ENCODE measurements around the gene RGS3.

RGS3 gene

DNA sequence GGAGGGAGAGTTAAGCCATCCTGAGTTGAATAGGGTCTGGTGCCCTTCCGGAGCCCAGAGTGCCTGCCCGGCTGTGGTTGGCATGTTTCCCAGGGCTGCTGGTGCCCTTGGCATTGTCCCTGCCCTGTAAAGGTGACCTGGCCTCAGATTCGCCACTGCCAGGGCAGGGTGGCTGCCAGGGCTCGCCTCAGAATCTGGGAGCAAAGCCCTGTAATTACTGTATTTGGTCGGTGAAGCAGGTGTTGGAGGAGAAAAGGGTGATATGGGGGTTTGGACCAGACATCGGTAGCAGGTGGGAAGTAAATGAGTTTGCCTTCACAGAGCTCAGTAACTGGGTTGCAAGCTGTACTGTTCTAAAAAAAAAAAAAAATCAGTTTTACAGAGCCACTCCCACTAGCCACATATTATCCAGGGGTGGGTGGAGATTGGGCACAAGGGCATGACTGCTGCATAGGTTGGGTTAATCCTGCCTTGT lies 47.6 kb downstream of the RGS3 start:
- TF ChIP-seq CEBPB (IDR thresholded peaks at IDR 0.05) (no peak), TCF12 (IDR thresholded peaks at IDR 0.05; ENCODE audit: low read depth) (0 out of 2 replicates have a peak, but pooled peaks have one; percentile 35), EP300 (IDR thresholded peaks at IDR 0.05; ENCODE audit: borderline replicate concordance) (peak; percentile 39; the same call in 1 of the 2 replicates), NFIC (IDR thresholded peaks at IDR 0.05) (peak; percentile 62)

DNA sequence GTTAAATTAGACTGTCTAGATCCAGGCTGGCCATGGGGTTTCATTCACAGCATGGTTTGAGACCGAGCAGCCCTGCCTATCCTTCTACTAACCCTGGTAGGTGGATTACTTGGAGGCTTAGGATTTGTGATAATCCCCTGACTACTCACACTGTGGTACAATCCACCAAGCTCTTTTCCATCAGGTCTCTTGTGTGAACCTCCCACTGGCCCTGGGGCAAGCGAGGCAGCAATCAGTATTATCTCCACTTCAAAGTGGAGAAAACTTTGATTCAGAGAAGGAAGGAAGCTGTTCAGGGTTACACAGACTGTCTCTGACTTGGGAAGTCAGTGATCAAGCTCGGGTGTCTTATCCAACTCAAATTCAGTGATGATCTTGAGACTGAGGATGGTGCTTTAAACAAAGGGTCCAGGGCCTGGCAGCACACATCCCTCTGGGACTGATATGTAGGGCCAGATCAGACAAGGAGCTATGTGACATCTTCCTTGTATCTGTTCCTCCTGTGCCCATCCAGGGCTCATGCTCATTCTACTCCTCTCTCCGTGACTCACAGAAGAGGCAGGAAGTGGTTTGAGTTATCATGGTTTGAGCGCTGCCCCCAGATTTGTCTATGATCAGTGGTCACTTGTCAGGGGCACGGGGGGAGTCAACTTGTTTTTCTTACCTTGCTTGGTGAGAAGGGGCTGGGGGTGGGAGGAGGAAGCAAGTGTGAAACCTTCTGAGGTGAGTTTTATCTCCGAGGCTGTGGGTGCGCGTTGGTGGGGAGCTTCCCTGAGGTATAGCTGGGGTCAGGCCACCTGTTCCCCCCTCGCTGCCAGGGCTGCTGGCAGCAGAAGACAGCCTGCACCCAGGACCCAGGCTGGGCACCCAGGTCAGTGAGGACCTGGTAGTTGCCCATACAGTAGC lies 48.6 kb downstream of the RGS3 start:
- no peak for TF ChIP-seq ZBTB7A (IDR thresholded peaks at IDR 0.05; ENCODE audit: low read depth)
- no peak for TF ChIP-seq FOXM1 (IDR thresholded peaks at IDR 0.05; ENCODE audit: borderline replicate concordance, low read depth)
- no peak for TF ChIP-seq EP300 (IDR thresholded peaks at IDR 0.05; ENCODE audit: borderline replicate concordance)
- no peak for TF ChIP-seq NFIC (IDR thresholded peaks at IDR 0.05)
- no peak for TF ChIP-seq CEBPB (IDR thresholded peaks at IDR 0.05)
- TF ChIP-seq CREB1 (IDR thresholded peaks at IDR 0.05; ENCODE audit: low read depth), result no peak
- TF ChIP-seq, protein P1, sequence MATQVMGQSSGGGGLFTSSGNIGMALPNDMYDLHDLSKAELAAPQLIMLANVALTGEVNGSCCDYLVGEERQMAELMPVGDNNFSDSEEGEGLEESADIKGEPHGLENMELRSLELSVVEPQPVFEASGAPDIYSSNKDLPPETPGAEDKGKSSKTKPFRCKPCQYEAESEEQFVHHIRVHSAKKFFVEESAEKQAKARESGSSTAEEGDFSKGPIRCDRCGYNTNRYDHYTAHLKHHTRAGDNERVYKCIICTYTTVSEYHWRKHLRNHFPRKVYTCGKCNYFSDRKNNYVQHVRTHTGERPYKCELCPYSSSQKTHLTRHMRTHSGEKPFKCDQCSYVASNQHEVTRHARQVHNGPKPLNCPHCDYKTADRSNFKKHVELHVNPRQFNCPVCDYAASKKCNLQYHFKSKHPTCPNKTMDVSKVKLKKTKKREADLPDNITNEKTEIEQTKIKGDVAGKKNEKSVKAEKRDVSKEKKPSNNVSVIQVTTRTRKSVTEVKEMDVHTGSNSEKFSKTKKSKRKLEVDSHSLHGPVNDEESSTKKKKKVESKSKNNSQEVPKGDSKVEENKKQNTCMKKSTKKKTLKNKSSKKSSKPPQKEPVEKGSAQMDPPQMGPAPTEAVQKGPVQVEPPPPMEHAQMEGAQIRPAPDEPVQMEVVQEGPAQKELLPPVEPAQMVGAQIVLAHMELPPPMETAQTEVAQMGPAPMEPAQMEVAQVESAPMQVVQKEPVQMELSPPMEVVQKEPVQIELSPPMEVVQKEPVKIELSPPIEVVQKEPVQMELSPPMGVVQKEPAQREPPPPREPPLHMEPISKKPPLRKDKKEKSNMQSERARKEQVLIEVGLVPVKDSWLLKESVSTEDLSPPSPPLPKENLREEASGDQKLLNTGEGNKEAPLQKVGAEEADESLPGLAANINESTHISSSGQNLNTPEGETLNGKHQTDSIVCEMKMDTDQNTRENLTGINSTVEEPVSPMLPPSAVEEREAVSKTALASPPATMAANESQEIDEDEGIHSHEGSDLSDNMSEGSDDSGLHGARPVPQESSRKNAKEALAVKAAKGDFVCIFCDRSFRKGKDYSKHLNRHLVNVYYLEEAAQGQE (IDR thresholded peaks at IDR 0.05; ENCODE audit: low read depth), result no peak
- TF ChIP-seq, protein P2, sequence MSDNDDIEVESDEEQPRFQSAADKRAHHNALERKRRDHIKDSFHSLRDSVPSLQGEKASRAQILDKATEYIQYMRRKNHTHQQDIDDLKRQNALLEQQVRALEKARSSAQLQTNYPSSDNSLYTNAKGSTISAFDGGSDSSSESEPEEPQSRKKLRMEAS (IDR thresholded peaks at IDR 0.05), result no peak
- no peak for TF ChIP-seq EGR1 (IDR thresholded peaks at IDR 0.05)
- no peak for TF ChIP-seq YY1 (IDR thresholded peaks at IDR 0.05; ENCODE audit: low read depth)
- no peak for TF ChIP-seq TEAD4 (IDR thresholded peaks at IDR 0.05)
- TF ChIP-seq TCF12 (IDR thresholded peaks at IDR 0.05; ENCODE audit: low read depth), result no peak
- TF ChIP-seq RAD21 (IDR thresholded peaks at IDR 0.05; ENCODE audit: low read depth), result no peak
- no peak for TF ChIP-seq TAF1 (IDR thresholded peaks at IDR 0.05; ENCODE audit: low read depth)
- TF ChIP-seq USF1 (IDR thresholded peaks at IDR 0.05), result no peak

DNA sequence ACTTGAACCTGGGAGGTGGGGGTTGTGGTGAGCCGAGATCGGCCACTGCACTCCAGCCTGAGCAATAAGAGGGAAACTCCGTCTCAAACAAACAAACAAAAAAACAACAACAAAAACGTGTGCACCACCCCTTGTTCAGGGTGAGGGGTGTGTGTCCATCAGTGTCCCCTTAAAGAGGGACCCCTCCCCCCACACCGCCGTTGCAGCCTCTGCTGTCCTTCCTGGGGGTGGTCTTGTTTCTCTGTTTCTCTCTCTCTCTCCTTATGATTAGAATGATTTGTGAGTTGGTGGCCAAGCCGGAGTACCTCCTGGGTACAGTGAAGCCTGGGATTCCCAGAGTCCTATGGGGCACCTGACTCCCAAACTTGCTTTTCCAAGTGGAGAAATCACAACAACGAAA lies 49.6 kb downstream of the RGS3 start:
- TF ChIP-seq CEBPB (IDR thresholded peaks at IDR 0.05), result no peak
- TF ChIP-seq, protein P2 (IDR thresholded peaks at IDR 0.05), result no peak
- TF ChIP-seq TCF12 (IDR thresholded peaks at IDR 0.05; ENCODE audit: low read depth), result no peak
- TF ChIP-seq RAD21 (IDR thresholded peaks at IDR 0.05; ENCODE audit: low read depth), result no peak
- no peak for TF ChIP-seq NFIC (IDR thresholded peaks at IDR 0.05)
- no peak for TF ChIP-seq FOXM1 (IDR thresholded peaks at IDR 0.05; ENCODE audit: borderline replicate concordance, low read depth)
- no peak for TF ChIP-seq CREB1 (IDR thresholded peaks at IDR 0.05; ENCODE audit: low read depth)
- no peak for TF ChIP-seq EGR1 (IDR thresholded peaks at IDR 0.05)
- no peak for TF ChIP-seq USF1 (IDR thresholded peaks at IDR 0.05)
- no peak for TF ChIP-seq ZBTB7A (IDR thresholded peaks at IDR 0.05; ENCODE audit: low read depth)
- TF ChIP-seq EP300 (IDR thresholded peaks at IDR 0.05; ENCODE audit: borderline replicate concordance), result no peak
- no peak for TF ChIP-seq TEAD4 (IDR thresholded peaks at IDR 0.05)
- no peak for TF ChIP-seq TAF1 (IDR thresholded peaks at IDR 0.05; ENCODE audit: low read depth)
- TF ChIP-seq YY1 (IDR thresholded peaks at IDR 0.05; ENCODE audit: low read depth), result no peak
- TF ChIP-seq, protein P1 (IDR thresholded peaks at IDR 0.05; ENCODE audit: low read depth), result no peak

GRCh38 chr9:113513536-113513935 lies 50.0 kb downstream of the RGS3 start:
- TF ChIP-seq NFIC (IDR thresholded peaks at IDR 0.05) (no peak), TAF1 (IDR thresholded peaks at IDR 0.05; ENCODE audit: low read depth) (no peak), YY1 (IDR thresholded peaks at IDR 0.05; ENCODE audit: low read depth) (no peak), TEAD4 (IDR thresholded peaks at IDR 0.05) (no peak), RAD21 (IDR thresholded peaks at IDR 0.05; ENCODE audit: low read depth) (no peak), TCF12 (IDR thresholded peaks at IDR 0.05; ENCODE audit: low read depth) (no peak), CREB1 (IDR thresholded peaks at IDR 0.05; ENCODE audit: low read depth) (no peak), CEBPB (IDR thresholded peaks at IDR 0.05) (no peak)
- TF ChIP-seq, protein P2 (IDR thresholded peaks at IDR 0.05), result no peak

- TF ChIP-seq RAD21 (IDR thresholded peaks at IDR 0.05; ENCODE audit: low read depth) (no peak), EP300 (IDR thresholded peaks at IDR 0.05; ENCODE audit: borderline replicate concordance) (no peak), NFIC (IDR thresholded peaks at IDR 0.05) (no peak), TEAD4 (IDR thresholded peaks at IDR 0.05) (no peak), TAF1 (IDR thresholded peaks at IDR 0.05; ENCODE audit: low read depth) (no peak), TCF12 (IDR thresholded peaks at IDR 0.05; ENCODE audit: low read depth) (no peak), CEBPB (IDR thresholded peaks at IDR 0.05) (no peak), FOXM1 (IDR thresholded peaks at IDR 0.05; ENCODE audit: borderline replicate concordance, low read depth) (no peak), YY1 (IDR thresholded peaks at IDR 0.05; ENCODE audit: low read depth) (no peak), ZBTB7A (IDR thresholded peaks at IDR 0.05; ENCODE audit: low read depth) (no peak), USF1 (IDR thresholded peaks at IDR 0.05) (no peak), EGR1 (IDR thresholded peaks at IDR 0.05) (no peak), CREB1 (IDR thresholded peaks at IDR 0.05; ENCODE audit: low read depth) (no peak)
- TF ChIP-seq, protein P1 (IDR thresholded peaks at IDR 0.05; ENCODE audit: low read depth), result no peak
- TF ChIP-seq, protein P2 (IDR thresholded peaks at IDR 0.05), result no peak
Observed at GRCh38 chr9:113514061-113514460, 50.5 kb downstream of the RGS3 start.

Measured in Ishikawa (cell line).